ENCODE data around the gene KATNAL1.
A peak's percentile ranks its signal among the peaks of the same experiment; 100 is the strongest.

The KATNAL1 gene

DNA sequence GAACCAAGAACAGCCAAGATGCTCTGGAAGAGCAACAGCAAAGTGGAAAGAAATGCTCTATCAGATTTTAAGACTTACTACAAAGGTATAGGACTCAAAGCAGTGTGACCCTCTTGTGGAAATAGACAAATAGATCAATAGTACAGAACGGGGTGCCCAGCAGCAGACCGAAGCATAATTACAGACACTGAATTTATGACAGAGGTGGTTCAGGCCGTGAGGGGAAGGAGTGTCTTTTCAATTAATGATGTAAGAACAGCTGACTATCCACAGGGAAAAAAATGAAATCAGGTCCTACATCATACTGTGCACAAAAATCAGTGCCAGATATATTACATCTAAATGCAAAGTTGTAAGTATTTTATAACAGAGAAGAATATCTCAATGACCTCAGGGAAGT lies 95.6 kb downstream of the KATNAL1 start:
- DNase-seq (ENCODE audit: low read depth) = no peak

DNA sequence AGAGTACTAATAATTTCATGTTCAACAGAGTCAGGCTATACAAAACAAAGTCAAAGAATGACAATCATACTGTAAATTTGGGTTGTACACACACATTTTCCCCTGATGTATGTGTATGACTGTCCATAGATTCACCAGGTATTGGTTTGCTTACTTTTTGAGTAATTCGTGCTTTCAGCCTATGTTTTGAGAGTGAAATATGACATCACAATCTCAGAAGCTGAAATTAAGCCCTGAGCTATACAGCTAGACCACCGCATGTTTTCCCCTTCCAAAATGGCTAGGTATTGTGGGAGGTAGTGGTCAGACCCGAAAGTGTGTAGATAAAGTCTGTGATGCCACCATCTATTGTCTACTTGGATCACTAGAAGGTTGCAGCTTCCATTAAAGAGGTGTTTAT lies 102.8 kb downstream of the KATNAL1 start:
- DNase-seq (ENCODE audit: low read depth) = no peak

DNA sequence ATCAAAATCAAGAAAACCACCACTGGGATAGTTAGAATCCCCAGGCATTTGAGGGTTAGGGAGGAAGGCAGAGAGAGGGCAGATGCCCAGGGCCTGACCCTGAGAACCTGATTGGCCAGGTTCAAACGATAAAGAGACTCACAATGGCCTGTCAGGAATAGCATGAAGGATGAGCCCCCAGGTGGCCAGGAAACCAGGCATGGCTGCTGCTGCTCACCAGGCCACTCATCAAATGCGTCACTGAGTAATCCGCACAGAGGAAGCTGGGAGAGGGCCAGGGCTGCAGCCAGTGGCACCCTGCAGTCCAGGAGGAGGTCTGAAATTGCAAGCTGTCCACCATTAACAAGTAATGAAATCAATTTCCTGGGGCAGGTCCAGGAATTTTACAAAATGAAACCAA lies 111.3 kb downstream of the KATNAL1 start:
- no peak for DNase-seq (ENCODE audit: low read depth)

DNA sequence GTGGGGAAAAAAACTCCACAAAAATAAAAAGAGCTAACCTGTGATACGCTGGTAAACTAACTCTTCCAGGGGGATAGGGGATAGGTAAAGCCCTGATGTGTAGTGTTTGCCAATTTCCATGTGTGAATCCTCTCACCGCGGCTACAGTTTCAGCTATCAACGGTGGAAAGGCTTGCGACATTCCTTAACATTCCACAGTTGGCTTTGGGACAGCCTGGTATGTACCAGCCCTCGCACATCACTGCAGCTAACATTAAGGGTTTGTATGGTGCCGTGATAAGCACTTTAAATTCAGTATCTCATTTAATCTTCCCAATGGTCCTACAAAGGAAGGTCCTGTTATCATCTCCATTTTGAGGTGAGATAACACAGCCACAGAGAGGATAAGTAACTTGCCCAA lies 112.4 kb downstream of the KATNAL1 start:
- DNase-seq (ENCODE audit: low read depth) = no peak

DNA sequence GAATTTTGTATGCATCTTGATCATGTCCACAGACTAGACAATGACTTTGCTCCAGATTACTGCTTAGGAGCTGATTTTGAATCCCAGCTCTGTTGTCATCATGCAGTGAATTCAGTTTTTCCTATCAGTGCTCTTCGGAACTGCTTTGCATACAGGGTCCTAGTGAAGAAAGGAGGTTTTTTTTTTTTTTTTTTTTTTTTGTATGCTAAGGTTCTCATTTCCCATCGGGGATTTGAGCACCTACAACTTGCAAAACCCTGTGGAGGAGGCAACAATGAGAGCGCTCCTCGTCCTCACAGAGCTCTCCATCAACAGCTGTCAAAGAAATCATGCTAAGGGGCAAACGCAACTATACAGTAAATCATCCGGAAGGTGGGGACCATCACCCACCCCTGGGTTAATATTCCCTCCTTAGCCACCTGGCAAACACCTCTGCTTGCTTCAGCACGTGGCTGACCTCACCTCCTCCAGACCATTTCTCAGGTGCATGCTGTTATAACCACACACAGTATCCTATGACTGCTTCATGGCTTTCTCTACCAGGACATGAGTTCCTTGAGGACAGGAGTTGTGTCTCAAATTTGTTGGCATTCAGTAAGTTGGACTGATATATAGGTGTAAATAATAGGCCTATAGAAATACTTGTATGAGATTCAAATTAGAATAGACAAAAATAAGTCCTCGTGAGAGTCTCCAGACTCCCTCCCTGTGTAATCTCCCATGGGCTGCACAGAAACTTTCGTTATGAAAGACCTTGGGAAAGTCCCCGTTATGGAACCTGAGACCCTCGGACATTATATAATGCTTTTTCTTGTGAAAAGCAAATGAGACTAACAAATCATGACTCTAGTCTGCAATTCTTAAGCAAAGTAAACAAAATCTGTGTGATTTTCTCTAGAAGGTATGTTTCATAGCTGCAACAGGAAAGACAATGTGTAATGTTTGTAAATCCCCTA lies 113.8 kb downstream of the KATNAL1 start:
- no peak for DNase-seq (ENCODE audit: low read depth)

DNA sequence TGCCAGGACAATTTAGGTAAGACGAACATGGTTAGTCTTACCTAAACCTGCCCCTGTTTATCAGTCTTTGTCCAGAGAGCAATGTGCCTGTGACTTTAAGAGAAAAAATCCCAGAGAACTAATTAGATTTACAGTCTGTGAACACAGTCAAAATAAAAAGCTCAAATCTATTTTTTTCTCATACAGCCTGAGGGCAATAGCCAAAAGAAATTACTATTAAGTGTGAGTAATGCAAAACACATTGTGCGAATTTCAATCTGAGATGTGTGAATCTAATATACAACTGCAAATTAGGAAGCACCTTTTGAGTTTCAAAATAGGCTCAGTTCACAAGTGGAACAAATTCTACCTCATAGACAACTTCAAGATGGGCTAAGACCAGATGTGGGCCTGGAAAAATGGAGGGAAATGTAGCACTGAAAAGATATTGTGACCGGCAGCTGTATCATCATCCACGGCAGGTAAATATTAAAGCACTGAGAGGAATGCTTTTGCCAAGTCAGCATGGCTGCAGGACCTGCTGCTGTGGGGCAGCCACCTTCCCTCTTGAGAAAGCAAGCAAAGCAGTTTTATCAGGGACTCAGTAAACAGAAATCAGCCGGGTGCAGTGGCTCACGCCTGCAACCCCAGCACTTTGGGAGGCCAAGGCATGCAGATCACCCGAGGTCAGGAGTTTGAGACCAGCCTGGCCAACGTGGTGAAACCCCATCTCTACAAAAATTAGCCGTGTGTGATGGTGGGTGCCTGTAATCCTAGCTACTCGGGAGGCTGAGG lies 114.8 kb downstream of the KATNAL1 start:
- DNase-seq (ENCODE audit: low read depth) = no peak

DNA sequence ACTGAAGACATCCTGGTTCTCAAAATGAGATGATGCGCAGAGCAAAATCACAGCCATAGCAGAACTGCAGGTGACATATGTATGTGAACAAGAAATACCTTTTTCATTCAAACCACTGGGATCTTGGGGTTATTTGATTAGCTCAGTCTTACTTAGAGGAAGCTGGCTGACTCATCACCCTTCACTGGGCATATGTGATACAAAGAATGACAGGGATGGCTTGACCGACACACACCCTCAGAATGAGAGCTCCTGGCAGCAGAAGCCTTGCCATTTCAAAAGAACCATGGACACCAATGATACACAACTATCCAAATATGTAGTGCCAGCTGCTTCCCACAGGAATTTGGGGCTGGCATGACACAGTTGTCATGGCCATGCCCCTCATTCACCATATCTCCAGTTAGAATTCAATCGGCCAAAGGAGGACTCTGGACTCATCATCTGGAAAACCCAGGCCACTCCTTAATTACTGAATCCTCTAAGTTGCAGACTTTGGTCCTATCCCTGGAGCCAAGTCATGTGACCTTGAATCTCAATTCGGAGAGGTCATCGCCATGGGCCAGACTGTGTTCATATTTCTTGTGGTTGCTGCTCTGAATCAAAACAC lies 115.8 kb downstream of the KATNAL1 start:
- DNase-seq (ENCODE audit: low read depth) = no peak

DNA sequence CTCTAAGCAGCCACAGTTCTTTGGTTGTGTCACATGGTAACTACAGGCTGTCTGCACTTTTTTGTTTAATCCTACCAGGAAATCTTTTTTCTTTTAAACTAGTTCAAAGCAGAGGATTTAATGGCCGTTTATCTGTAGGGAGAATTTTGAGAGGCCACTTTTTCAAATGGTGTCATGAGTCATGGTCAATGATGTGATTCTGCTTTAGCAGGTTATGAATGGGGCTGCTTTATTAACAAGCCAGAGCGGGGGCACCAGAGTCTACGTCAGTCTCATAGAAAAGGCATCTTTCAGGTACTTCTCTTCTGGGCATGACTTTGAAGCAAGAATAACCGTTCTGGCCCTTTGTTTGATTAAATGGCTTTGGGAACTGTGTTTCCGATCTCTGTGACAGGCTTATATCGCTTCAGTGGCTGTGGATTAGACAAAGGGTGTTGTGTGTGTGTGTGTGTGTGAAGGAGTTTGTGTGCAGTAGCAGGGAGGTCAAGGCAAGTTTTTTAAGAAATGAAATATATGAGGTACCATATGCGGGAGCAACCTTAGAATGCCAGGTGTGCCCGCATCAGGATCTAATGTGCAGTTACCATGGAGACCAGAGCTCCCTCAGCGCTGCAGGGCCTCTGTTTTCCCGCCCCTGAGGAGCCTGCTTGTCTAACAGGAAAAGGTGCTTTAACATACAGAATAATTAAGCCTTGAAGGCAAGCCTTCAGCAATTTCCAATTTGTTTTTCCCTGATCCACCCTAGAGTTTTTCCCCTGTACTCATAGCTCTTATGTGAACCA lies 120.5 kb downstream of the KATNAL1 start:
- DNase-seq (ENCODE audit: low read depth) = no peak

DNA sequence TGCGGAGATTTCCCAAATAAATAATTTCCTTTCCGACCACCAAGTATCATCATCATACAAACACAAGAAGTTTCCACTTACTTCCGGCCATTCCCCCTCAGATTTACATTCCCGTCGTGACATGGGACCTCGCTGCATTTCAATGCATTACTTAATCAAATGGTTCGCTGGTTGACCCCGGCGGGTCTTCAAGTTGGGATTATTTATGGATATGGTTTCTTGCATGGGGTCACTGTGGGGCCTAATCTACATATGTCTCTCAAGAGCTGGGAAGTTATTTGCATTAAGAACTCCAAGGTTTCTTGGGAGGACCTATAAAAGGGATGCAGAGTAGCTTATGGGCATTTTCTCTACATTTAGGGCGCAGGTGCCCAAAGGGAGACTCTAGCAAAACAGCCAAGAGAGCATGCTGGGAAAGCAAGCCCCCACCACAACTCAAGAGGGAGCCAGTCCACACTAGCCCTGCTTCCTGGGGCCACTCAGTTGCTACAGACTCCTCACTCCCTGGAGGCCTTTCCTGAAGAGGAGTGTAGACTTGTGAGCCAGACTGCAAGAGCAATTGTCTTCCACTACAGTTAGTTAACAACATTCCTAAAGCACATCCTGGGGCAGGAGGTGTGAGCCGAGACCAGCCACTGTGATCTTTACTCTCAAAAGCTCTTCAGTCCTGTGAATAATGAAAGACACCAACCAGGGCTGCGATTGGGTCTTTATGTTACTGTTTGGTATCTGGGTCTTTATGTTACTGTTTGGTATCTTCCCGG lies 125.3 kb downstream of the KATNAL1 start:
- no peak for DNase-seq (ENCODE audit: low read depth)

DNA sequence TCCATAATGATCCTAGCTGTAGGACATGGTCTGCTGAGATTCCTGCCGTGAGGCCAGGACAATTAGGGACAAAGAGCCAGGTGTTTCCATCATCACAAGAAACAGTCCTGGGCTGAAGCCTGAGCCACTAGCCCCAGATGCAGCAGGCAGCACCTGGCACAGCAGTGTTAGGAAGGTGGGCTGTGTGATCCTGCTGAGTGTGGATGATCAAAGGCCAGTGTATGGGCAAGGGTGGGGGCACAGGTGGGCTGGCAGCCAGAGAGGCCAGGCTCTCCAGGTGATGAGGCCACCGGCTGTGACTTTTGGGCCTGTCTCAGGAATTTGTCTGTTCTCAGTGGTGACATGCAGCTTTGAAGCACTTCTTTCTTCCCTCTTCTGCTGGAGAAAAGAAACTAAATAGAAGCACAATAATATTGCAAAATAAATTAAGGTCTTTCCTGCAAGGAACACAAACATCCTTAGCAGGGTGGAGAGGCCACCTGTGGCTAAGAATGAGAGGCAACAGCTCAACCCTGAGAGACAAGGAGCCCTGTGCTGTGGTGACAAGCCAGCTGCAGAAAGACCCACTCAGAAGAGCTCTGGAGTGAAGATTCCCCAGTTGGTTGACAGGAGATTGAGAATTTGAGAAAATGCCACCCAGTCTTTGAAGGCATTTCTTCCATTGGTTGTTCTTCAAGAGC lies 127.6 kb downstream of the KATNAL1 start:
- no peak for DNase-seq (ENCODE audit: low read depth)

DNA sequence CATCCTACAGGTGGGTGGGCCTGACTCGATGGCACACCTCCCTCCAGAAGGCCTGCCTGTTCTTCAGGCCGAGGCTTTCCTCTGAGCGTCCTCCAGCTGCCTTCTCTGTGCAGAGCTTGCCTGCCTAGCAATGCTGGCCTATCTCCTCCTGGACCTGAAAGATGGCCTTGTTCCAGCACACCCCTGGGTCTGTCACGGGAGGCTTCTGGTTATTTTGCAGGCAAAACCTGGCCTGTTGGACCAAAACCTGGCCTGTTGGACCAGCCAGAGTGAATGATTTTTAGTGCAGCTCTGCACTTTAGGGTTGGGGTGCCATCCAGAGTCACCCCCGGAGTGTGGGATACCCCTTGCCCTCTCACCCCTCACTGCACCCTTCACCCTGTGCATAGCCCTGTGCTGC lies 128.4 kb downstream of the KATNAL1 start:
- DNase-seq (ENCODE audit: low read depth) = no peak

DNA sequence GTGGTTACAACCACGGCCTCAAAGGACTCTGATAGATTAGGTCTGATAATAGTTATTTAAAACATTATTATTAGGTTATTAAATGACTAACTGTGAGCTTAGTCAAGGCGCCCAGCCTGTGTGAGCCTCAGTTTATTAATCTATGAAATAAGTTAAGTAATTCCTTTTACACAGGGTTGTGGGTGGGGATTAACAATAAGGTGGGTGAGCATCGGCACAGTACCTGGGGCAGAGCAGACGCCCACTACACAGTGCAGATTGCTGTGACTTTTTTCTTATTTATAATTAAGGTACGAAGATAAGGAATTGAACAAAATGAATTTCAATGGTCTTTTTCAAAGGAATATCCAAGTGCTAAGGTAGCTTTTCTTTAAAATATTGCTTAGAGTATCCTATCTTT lies 132.2 kb downstream of the KATNAL1 start:
- no peak for DNase-seq (ENCODE audit: low read depth)

DNA sequence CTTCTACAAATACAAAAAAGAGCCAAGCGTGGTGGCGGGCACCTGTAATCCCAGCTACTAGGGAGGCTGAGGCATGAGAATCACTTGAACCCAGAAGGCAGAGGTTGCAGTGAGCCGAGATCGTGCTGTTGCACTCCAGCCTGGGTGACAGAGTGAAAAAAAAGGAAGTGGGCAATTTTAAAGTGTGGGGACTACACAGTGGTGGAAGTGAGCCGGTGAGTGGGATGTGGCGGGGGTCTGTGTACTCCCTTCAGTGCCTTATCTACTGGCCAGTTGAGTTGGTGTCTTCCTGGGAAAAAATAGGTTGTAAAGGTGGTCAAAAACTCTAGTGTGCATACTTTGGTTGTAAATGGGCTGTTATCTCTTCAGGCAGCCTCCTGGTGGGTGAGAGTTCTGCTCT lies 133.1 kb downstream of the KATNAL1 start:
- peak; percentile 11 for DNase-seq (ENCODE audit: low read depth)

DNA sequence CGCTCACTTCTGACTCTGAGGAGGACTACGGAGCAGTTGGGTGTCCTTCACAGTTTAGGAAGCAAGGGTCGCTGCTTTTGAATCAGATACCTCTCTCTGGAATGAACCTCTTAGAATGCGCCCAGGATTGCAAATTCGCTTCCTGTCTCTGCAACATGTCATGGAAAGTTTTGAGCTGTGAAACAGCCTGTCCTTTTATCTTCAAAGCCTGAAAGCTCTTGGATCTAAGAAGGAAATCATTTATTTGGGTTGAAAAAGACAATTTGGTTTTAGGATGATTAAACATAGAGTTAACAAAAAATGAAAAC lies 134.1 kb downstream of the KATNAL1 start:
- no peak for DNase-seq (ENCODE audit: low read depth)

DNA sequence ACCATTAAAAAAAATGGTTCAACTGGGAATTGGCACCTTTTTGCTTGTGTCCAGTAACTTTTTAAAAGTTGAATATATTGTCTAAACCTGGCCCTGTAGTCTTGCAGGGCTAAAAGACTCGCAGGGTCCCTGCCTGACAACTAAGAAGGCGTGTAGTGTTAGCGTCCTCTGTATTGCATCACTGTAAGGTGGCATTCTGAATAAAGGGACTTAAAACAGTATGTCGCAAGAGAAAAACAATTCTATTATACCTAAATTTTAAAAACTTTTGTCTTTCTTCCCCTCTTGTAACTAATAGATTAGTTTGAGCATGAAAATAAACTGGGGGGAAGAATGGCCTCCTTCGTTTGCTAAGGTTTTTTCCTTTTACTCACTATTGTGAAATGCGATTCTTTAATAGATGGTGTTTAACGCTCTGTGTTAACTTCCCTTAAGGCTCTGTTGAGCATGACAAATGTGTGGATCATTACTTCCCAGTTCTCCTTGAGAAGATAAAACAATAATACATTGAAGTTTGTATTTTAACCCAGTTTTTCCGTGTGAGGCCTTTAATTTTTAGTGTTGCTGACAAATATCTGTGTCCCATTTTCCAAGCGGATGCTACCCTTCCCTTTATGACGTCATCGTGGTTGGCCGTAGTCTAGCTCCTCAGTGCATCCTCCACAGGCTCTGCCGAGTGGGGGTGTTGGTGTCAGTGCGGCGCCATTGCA lies 134.6 kb downstream of the KATNAL1 start:
- no peak for DNase-seq (ENCODE audit: low read depth)

DNA sequence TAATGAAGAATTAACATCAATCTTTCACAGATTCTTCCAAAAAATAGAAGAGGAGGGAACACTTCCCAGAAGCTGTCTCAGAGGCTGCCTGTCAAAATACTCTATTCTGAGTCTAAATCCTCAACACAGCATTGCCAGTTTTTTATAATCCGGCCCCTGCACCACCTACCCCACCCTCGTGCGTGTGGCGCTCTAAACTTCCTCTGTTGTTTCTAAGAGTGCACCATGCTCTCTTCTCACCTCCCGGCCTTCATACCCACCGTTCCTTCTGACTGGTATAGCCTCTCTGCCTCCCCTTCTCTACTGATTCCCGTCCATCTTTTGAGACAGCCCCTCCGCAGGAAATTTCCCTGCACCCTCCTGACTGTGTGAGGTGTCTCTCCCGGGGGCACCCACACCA lies 136.8 kb downstream of the KATNAL1 start:
- DNase-seq (ENCODE audit: low read depth) = no peak

DNA sequence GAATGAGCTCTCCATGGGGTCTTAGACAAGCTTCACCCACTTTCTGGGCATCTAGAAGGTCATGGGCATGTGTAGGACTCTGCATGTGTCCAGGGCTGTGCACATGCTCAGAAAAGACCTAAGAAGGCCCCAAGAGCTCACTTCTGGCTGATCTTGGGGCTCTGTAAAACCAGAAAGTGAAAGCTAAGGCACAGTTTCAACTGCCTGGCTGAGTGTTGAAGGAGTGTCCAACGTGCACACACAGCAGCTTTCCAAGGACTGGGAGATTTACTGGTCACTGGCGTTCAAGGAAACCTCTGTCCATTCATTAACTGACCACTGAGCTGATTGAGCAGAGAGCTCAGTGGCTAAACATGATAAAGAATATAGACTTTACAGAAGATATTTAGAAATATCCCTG lies 137.9 kb downstream of the KATNAL1 start:
- DNase-seq (ENCODE audit: low read depth) = no peak

DNA sequence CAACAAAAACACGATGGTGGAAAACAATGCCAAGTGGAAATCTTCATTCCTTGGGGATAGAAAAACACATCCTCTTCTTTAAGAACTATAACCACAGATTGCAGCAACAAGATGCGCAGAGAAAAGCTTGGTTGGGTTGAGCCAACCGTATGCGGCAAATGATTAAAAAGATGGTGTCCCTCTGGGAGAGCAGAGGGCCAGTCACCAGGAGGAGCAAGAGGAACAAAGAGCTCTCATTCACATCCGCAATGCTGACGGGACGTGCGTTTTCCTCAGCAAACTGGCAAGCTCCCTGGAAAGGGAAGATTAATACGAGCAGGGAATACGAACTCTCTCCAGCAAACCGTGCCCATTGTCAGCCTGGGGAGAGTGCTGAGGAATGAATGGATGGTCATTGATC lies 141.6 kb downstream of the KATNAL1 start:
- DNase-seq (ENCODE audit: low read depth) = no peak

DNA sequence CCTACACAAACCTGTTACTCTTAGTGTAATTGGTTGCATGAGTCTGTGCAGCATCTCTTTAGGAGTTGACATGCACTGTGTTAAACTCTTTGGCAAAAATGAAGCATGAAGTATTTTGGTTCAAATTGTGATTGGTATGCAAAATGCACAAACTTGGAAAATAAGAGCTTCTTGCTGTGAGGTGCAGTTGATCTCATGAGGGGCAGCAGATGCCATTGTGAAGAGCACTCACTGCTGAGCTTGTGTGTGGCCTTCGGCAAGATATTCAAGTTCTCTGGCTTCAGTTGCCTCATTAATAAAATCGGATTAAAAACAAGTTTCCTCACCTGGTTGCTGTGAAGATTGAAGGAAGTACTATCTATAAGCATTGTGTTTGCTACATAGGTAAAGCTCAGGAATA lies 142.3 kb downstream of the KATNAL1 start:
- DNase-seq (ENCODE audit: low read depth) = no peak

DNA sequence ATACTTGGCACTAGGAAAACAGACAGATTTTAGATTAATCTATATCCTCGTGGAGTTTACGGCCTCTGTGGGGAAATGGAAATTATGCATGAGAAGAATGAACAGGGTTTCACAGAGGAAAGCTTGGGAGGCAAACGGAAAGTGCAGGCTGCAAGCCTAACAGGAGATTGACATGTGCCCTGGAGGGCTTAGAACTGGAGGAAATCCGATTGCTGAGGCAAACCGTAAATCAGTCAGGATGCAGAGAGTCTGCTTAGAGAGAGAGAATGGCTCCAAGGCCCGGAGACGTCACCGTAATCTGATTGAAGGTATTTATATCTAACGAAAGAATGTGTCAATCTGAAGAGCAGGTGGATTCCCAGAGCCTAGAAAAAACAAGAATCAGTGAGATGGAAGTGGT lies 143.2 kb downstream of the KATNAL1 start:
- DNase-seq (ENCODE audit: low read depth) = no peak

Data from CMK (cell line).